Nephron (organoid): ENCODE results near the gene GPD1L.
A peak's percentile ranks its signal among the peaks of the same experiment; 100 is the strongest.
"Not testable (repeated sequence)": the region's sequence is repeated elsewhere in the genome, so short reads cannot be mapped to it uniquely, and the experiment has no call there.

ENCODE experiments used
- H3K27ac Mint-ChIP-seq, 3 experiments: 2 replicates each; pipeline ENCODE4 v1.8.0; 2020; ENCODE audit warnings: mixed read lengths in 3 of 3, mild to moderate bottlenecking in 2 of 3, moderate library complexity in 1 of 3
- H3K27me3 Mint-ChIP-seq: 2 replicates; pipeline ENCODE4 v1.8.0; 2021; ENCODE audit warnings: low read depth, mild to moderate bottlenecking, moderate library complexity, mixed read lengths
- H3K36me3 Mint-ChIP-seq: 2 replicates; pipeline ENCODE4 v1.8.0; 2020; ENCODE audit warnings: low read depth, mixed read lengths
- H3K4me1 Mint-ChIP-seq: 2 replicates; pipeline ENCODE4 v1.8.0; 2020; ENCODE audit warnings: mixed read lengths
- H3K4me3 Mint-ChIP-seq, 3 experiments: 2 replicates each; pipeline ENCODE4 v1.8.0; 2020; ENCODE audit warnings: mild to moderate bottlenecking in 3 of 3, mixed read lengths in 3 of 3, moderate library complexity in 2 of 3
- H3K9me3 Mint-ChIP-seq: 2 replicates; pipeline ENCODE4 v1.8.0; 2020; ENCODE audit warnings: mixed read lengths
- TF ChIP-seq, protein P1 (sequence below), 3 experiments: fragments of 200-600 bp; sonication (generic); IDR thresholded peaks; one replicate each; pipeline ENCODE4 v1.5.0; 2021; ENCODE audit warnings: antibody characterized with exemption in 3 of 3; ENCODE audit not compliant: unreplicated experiment in 3 of 3

GPD1L gene

DNA sequence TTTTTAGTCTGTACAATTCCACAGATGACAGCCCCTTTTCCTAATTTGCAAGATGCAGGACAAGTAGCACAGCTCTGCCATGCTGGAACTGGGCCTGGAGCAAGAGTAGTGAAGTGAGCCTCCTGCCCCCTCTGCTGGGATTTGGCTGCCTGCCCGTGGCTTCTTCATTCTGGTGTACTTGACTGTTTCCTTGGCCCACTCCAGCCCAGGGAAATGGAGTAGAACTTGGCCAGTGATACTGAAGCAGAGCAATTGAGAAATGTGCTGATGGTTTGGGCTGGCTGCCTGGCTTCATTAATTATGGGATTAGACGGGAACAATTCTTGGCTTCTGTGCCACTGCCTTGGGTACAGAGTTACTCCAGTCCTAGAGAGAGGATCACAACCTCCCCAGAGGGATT lies 2.8 kb downstream of the GPD1L start:
- peaks cover 4% of the 10 kb centered on the region for H3K9me3 Mint-ChIP-seq
- peaks cover 10% of the 10 kb centered on the region for H3K27me3 Mint-ChIP-seq
- H3K27ac Mint-ChIP-seq: peak overlapping the region in 2 of 3 experiments; percentile 65 to 78
- peak overlapping the region; percentile 19 to 79 (median 70) for H3K4me3 Mint-ChIP-seq
- TF ChIP-seq, protein P1, sequence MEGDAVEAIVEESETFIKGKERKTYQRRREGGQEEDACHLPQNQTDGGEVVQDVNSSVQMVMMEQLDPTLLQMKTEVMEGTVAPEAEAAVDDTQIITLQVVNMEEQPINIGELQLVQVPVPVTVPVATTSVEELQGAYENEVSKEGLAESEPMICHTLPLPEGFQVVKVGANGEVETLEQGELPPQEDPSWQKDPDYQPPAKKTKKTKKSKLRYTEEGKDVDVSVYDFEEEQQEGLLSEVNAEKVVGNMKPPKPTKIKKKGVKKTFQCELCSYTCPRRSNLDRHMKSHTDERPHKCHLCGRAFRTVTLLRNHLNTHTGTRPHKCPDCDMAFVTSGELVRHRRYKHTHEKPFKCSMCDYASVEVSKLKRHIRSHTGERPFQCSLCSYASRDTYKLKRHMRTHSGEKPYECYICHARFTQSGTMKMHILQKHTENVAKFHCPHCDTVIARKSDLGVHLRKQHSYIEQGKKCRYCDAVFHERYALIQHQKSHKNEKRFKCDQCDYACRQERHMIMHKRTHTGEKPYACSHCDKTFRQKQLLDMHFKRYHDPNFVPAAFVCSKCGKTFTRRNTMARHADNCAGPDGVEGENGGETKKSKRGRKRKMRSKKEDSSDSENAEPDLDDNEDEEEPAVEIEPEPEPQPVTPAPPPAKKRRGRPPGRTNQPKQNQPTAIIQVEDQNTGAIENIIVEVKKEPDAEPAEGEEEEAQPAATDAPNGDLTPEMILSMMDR (IDR thresholded peaks at IDR 0.05; ENCODE audit: unreplicated experiment in 3 of 3): no peak
- peaks cover 2% of the 10 kb centered on the region for H3K36me3 Mint-ChIP-seq
- peaks cover 22% of the 10 kb centered on the region for H3K4me1 Mint-ChIP-seq

DNA sequence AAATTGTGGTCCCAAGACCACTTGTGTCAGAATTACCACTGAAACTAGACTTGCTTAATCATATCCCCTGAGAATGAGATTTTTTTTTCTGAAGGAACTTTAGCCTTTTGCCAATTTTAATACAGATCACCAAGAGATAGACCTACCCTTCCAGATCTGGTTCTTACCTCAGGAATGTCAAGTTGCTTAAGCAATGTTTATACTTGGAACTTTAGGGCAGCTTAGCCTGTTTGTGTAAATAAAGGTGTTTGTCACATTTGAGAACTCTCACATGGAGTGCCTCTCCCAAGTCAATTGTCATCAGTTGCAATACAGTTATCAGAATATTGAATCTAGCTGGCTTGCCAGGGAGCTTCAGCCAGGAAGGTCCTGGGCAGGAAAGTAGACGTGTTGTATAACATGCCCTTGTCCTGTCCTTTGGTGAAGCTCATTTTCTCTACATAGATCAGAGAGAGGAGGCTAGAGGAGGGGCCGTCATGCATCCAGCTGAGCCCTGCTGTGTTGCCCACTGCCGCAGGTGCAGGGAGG lies 3.9 kb downstream of the GPD1L start:
- peaks cover 4% of the 10 kb centered on the region for H3K9me3 Mint-ChIP-seq
- H3K36me3 Mint-ChIP-seq: peaks cover 4% of the 10 kb centered on the region

DNA sequence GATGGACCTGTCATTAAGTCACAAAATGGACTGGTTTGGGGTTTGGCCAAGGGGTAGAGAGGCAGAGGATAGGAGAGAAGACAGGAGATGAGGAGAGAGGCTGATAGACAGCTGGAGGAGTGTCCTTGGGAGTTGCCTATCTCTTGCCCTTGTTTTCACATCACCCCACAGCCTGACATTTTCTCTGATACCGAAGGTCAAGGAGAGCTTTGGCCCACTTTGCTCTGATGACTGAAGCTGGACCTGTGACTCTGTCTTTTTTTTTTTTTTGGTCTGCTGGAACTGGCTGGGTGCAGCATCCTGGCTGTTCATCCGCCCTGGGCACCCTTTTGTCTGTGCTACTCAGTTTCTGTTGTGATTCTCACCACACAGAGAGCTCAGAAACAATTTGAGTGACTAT lies 5.1 kb downstream of the GPD1L start:
- no peak overlapping the region for H3K4me3 Mint-ChIP-seq
- H3K27ac Mint-ChIP-seq: no peak overlapping the region
- peaks cover 4% of the 10 kb centered on the region for H3K9me3 Mint-ChIP-seq
- H3K36me3 Mint-ChIP-seq: peaks cover 4% of the 10 kb centered on the region
- peaks cover 10% of the 10 kb centered on the region for H3K27me3 Mint-ChIP-seq
- H3K4me1 Mint-ChIP-seq: peaks cover 22% of the 10 kb centered on the region
- TF ChIP-seq, protein P1 (IDR thresholded peaks at IDR 0.05; ENCODE audit: unreplicated experiment in 3 of 3): no peak

More for the DNA sequence above, 3.9 kb downstream of the GPD1L start:
- Mint-ChIP-seq H3K27ac (peak overlapping the region in 1 of 3 experiments; percentile 55), H3K4me3 (no peak overlapping the region), H3K4me1 (peaks cover 22% of the 10 kb centered on the region), H3K27me3 (peaks cover 10% of the 10 kb centered on the region)
- TF ChIP-seq, protein P1 (IDR thresholded peaks at IDR 0.05; ENCODE audit: unreplicated experiment in 3 of 3): no peak

DNA sequence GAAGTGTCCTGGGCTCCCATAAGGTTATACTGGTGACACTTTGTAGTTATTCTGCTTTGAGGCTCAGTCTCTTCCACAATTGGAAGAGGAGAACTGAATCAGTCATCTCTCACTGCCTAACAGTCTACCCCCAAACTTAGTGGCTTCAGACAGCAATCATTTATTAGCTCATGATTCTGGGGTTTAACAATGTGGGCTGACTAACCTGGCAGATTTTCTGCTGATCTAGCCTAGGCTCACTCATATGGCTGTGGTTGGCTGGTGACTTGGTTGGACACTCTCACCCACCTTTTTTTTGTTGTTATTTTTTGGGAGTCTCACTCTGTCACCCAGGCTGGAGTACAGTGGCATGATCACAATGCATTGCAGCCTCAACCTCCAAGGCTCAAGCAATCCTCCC lies 7.1 kb downstream of the GPD1L start:
- TF ChIP-seq, protein P1 (IDR thresholded peaks at IDR 0.05; ENCODE audit: unreplicated experiment in 3 of 3): no peak
- Mint-ChIP-seq H3K4me1 (peaks cover 19% of the 10 kb centered on the region), H3K27me3 (no peaks in the 10 kb centered on the region)

DNA sequence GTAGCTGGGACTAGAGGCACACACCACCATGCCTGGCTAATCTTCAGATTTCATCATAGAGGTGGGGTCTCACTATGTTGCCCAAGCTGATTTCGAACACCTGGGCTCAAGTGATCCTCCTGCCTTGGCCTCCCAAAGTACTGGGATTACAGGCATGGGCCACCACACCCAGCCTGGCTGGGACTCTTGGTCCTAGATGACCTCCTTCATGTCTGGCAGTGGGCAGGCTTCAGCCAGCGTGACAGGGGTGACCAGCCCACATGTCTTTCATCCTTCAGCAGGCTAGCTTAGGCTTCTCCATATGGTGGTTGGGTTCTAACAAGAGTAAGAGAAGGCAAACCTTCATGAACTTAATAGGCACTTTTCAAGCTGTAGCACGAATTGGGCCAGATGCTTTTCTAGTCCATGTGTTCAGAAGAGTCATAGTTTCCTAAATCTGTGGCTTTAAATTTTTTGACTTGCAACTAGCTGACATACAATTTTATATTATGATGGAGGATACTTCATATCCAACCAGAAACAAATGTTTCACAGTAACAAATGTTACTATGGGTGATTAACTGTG lies 7.6 kb downstream of the GPD1L start:
- H3K27ac Mint-ChIP-seq: no peak overlapping the region
- H3K36me3 Mint-ChIP-seq: peaks cover 4% of the 10 kb centered on the region
- no peak overlapping the region for H3K4me3 Mint-ChIP-seq
- peaks cover 4% of the 10 kb centered on the region for H3K9me3 Mint-ChIP-seq
- no peaks in the 10 kb centered on the region for H3K27me3 Mint-ChIP-seq
- peaks cover 18% of the 10 kb centered on the region for H3K4me1 Mint-ChIP-seq
- TF ChIP-seq, protein P1 (IDR thresholded peaks at IDR 0.05; ENCODE audit: unreplicated experiment in 3 of 3): no peak

More for the DNA sequence above, 7.1 kb downstream of the GPD1L start:
- no peak overlapping the region for H3K4me3 Mint-ChIP-seq
- peaks cover 4% of the 10 kb centered on the region for H3K9me3 Mint-ChIP-seq
- H3K36me3 Mint-ChIP-seq: peaks cover 4% of the 10 kb centered on the region
- H3K27ac Mint-ChIP-seq: no peak overlapping the region

DNA sequence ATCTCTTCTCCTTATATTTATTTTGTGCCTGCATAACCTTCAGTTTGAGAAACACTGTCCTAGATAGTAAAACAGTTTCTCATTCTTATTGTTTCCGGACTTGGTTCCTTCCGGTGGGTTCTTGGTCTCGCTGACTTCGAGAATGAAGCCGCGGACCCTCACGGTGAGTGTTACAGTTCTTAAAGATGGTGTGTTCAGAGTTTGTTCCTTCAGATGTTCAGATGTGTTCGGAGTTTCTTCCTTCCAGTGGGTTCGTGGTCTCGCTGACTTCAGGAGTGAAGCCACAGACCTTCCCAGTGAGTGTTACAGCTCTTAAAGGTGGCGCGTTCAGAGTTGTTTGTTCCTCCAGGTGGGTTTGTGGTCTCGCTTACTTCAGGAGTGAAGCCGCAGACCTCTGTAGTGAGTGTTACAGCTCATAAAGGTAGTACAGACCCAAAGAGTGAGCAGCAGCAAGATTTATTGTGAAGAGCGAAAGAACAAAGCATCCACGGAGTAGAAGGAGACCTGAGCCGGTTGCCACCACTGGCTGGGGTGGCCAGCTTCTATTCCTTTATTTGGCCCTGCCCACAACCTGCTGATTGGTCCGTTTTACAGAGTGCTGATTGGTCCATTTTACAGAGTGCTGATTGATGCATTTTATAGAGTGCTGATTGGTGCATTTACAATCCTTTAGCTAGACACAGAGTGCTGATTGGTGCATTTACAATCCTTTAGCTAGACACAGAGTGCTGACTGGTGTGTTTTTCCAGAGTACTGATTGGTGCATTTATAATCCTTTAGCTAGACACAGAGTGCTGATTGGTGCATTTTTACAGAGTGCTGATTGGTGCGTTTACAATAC lies 8.3 kb downstream of the GPD1L start:
- not testable (repeated sequence) for H3K36me3 Mint-ChIP-seq, H3K27ac Mint-ChIP-seq, H3K4me3 Mint-ChIP-seq

More for the DNA sequence above, 8.3 kb downstream of the GPD1L start:
- H3K4me1 Mint-ChIP-seq: peaks cover 11% of the 10 kb centered on the region
- not testable (repeated sequence) for H3K9me3 Mint-ChIP-seq, H3K27me3 Mint-ChIP-seq
